ENCODE measurements around the gene CCDC32.

DNA sequence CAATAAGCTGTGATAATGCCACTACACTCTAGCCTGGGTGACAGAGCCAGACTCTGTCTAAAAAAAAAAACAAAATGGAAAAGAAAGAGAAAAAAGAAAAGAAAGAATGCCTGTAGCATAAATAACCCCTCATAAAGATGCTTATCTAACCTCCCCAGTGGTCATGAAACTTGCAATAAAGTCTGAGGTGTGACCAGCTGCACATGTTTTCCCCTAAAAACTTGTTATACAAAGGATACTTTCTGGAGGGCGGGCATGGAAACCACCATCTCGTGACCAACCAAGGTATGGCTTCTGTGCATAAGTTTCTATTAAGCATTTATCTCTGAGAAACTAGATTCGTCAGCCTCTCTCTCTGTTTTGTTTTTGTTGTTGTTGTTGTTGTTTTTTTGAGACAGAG, 21.8 kb downstream of the CCDC32 start:
- TF ChIP-seq EZH2 (IDR thresholded peaks at IDR 0.05; ENCODE audit: low read depth, low read length, severe bottlenecking) (no peak), TAF1 (IDR thresholded peaks at IDR 0.05; ENCODE audit: low read depth, low read length) (no peak), POLR2A (IDR thresholded peaks at IDR 0.05; ENCODE audit: control extremely low read depth in 1 of 2, low read depth in 2 of 2, low read length in 2 of 2) (no peak), TEAD4 (IDR thresholded peaks at IDR 0.05; ENCODE audit: low read depth, low read length) (no peak), CEBPB (IDR thresholded peaks at IDR 0.05; ENCODE audit: low read depth, low read length) (no peak), SRF (IDR thresholded peaks at IDR 0.05; ENCODE audit: low read depth, low read length) (no peak), MAFK (IDR thresholded peaks at IDR 0.05; ENCODE audit: low read depth, low read length) (no peak), ASH2L (IDR thresholded peaks at IDR 0.05; ENCODE audit: low read length) (no peak), GABPA (IDR thresholded peaks at IDR 0.05; ENCODE audit: borderline replicate concordance, insufficient read depth, low read length) (no peak), BACH1 (IDR thresholded peaks at IDR 0.05; ENCODE audit: low read length) (no peak), FOSL1 (IDR thresholded peaks at IDR 0.05; ENCODE audit: insufficient read depth, low read depth, low read length) (no peak)
- TF ChIP-seq, protein P1, sequence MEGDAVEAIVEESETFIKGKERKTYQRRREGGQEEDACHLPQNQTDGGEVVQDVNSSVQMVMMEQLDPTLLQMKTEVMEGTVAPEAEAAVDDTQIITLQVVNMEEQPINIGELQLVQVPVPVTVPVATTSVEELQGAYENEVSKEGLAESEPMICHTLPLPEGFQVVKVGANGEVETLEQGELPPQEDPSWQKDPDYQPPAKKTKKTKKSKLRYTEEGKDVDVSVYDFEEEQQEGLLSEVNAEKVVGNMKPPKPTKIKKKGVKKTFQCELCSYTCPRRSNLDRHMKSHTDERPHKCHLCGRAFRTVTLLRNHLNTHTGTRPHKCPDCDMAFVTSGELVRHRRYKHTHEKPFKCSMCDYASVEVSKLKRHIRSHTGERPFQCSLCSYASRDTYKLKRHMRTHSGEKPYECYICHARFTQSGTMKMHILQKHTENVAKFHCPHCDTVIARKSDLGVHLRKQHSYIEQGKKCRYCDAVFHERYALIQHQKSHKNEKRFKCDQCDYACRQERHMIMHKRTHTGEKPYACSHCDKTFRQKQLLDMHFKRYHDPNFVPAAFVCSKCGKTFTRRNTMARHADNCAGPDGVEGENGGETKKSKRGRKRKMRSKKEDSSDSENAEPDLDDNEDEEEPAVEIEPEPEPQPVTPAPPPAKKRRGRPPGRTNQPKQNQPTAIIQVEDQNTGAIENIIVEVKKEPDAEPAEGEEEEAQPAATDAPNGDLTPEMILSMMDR (IDR thresholded peaks at IDR 0.05; ENCODE audit: control extremely low read depth in 1 of 3, insufficient read depth in 1 of 3, low read depth in 1 of 3, low read length in 3 of 3) = no peak
